ENCODE measurements around the gene PRKAA1.
"Not testable (repeated sequence)": the region's sequence is repeated elsewhere in the genome, so short reads cannot be mapped to it uniquely, and the experiment has no call there.

Gene PRKAA1

DNA sequence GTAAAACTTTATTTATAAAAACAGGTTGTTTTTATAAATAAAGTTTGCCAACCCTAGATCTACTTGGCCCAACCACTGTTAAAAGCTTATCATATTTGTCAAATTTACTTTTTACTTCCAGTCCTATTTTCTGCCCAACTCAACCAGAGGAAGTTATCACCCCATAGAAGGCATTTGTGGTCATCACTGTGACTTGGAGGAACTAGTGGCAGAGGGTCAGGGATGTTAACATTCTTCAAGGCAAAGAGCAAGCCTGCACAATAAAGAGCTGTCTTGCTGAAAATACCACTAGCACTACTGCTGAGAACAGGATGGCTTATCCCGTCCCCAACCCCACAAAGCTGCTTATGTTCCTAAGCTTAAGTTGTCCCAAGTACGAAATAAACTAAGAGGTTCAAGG, 64.7 kb downstream of the PRKAA1 start:
- no peak for DNase-seq (ENCODE audit: low read depth in 2 of 2)

- DNase-seq (ENCODE audit: low read depth in 2 of 2) = not testable (repeated sequence)
Measured at GRCh38 chr5:40722497-40722911, 75.7 kb downstream of the PRKAA1 start.

DNA sequence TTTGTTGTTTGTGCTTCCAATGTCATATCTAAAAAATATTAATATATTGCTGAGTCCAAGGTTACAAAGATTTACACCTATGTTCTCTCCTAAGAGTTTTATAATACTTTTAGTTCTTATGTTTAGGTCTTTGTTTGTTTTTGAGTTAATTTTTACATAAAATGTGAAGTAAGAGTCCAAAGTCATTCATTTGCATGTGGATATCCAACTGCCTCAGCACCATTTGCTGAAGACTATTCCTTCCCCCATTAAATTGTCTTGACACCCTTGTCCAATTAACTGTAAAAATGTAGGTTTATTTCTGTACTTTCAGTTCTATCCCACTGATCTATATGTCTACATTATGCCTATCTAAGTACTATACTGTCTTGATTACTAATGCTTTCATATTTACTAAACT, 78.1 kb downstream of the PRKAA1 start:
- DNase-seq (ENCODE audit: low read depth in 2 of 2) = no peak

DNA sequence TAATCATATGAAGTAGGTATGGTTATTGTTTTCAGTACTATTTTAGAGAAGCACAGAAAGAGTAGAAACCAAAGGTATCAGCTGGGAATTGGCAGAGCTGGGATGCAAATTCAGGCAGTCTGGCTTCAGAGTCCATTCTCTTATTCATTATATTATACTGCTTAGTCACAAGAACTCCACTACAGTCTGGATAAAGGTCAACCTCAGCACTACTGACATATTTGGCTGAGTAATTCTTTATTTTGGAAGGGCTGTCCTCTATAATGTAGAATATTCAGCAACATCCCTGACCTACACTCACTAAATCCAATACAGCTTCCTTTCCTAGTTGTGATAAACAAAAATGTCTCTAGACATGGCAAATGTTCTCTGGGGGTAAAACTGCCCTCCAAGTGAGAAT, 80.9 kb downstream of the PRKAA1 start:
- peak in 1 of 2 experiments; percentile 3 for DNase-seq (ENCODE audit: low read depth in 2 of 2)

- no peak for DNase-seq (ENCODE audit: low read depth in 2 of 2)
Measured at GRCh38 chr5:40716590-40716989, 81.6 kb downstream of the PRKAA1 start.

DNA sequence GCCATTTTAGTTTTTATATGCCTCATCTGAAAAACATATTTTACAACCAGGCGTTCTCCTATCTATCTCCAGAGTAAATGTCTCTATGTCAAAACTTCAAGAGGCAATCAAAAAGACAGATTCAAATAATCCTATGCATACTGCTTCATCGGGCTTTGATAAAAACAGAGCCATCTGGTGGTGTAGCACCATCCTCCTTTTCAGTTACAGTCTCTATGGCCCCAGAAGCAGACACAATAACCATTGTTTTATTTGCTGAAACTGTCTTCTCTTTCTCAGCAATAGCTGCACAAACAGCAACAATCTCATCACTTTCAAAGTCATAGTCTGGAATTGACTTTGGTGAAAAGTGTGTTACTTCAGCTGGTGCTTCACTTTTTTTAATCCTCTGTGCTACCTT, 82.2 kb downstream of the PRKAA1 start:
- no peak for DNase-seq (ENCODE audit: low read depth in 2 of 2)

DNA sequence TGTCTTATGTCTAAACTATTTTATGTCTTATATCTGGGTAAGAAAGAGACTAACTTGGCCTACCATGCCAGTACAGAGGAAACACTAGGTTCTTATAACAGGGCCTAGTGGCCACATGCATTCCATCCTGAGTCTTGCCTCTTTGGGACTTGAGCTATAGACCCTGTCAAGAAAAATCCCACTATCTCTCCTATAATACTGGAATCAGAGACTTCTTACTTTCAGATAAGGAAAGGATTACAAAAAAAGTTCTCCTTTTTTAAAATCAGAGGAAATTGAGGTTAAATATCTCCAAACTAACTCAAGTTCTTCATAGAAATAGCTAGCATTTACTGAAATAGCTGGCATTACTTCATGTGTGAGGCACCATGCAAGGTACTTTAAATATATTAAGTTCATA, 84.2 kb downstream of the PRKAA1 start:
- DNase-seq (ENCODE audit: low read depth in 2 of 2) = no peak

DNA sequence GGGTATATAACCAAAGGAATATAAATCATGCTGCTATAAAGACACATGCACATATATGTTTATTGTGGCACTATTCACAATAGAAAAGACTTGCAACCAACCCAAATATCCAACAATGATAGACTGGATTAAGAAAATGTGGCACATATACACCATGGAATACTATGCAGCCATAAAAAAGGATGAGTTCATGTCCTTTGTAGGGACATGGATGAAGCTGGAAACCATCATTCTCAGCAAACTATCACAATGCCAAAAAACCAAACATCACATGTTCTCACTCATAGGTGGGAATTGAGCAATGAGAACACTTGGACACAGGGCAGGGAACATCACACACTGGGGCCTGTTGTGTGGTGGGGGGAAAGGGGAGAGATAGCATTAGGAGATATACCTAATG, 87.6 kb downstream of the PRKAA1 start:
- DNase-seq (ENCODE audit: low read depth in 2 of 2) = not testable (repeated sequence)
